HCT116 (cell line): ENCODE measurements around the gene KCNH2. TPM values are rescaled to one million over a fixed set of nuclear protein-coding genes. Genes with fewer than 3 reads are reported as not detected.

Experiments used
- ATAC-seq: fragments of 200-7000 bp; cut with Tn5 transposase; 2 replicates; pipeline ENCODE4 v1.9.1; 2020; ENCODE audit warnings: mild to moderate bottlenecking, moderate library complexity
- BruUV-seq: library from RNA; stranded (reverse); fragments of 400-500 nt; replicated peaks from 2 replicates; lab custom pipeline; 2021; lab: Mats Ljungman, UMichigan
- CTCF ChIA-PET: fragments of 300-600 bp; sonication (Branson Sonifier 250); formaldehyde crosslinking; loops from one replicate; lab custom pipeline; 2021; ENCODE audit warnings: antibody characterized with exemption; lab: Charles Lee
- POLR2A ChIA-PET: fragments of 300-600, 350-600 bp; sonication (Branson Sonifier 250); formaldehyde crosslinking; loops from one replicate; lab custom pipeline; 2021; ENCODE audit warnings: antibody characterized with exemption; lab: Charles Lee
- RAD21 ChIA-PET, 2 experiments: fragments of 300-600 bp; sonication (Branson Sonifier 250); formaldehyde crosslinking; loops; one replicate each; lab custom pipeline; 2023; ENCODE audit warnings: low total read pairs in 2 of 2; ENCODE audit not compliant: uncharacterized antibody in 2 of 2, unreplicated experiment in 2 of 2, low non-redundant PET in 1 of 2; lab: Charles Lee
- DNase-seq: peaks from one replicate; pipeline ENCODE4 v3.0.0-alpha.2; 2010; ENCODE audit warnings: low read depth, low spot score
- H2AFZ ChIP-seq: fragments of 200-600 bp; shearing (Covaris generic), sonication (generic); 2 replicates; pipeline ENCODE4 v1.6.1; 2017; ENCODE audit warnings: low read depth, mixed run types, mixed read lengths, antibody characterized with exemption, low read length; ENCODE audit not compliant: poor library complexity, severe bottlenecking
- H3K27ac ChIP-seq: 2 replicates; pipeline ENCODE4 v1.5.1; 2012; ENCODE audit warnings: low read depth, low read length
- H3K27me3 ChIP-seq: fragments of 200-600 bp; sonication (generic); 2 replicates; pipeline ENCODE4 v1.6.1; 2016; ENCODE audit warnings: mixed run types, low read length, mixed read lengths; ENCODE audit not compliant: insufficient read depth
- H3K36me3 ChIP-seq, 2 experiments: fragments of 200-500 bp in 1 of 2; fragments of 200-600 bp in 1 of 2; sonication (Bioruptor generic) in 1 of 2; sonication (generic) in 1 of 2; 2 replicates each; pipeline versions ENCODE4 v1.5.1 to v1.6.1; 2014 to 2016; ENCODE audit warnings: low read length in 2 of 2, inconsistent platforms in 1 of 2, mixed read lengths in 1 of 2, mixed run types in 1 of 2; ENCODE audit not compliant: insufficient read depth in 2 of 2, control insufficient read depth in 1 of 2
- H3K4me1 ChIP-seq, 2 experiments: fragments of 200-600 bp in 1 of 2; sonication (generic) in 1 of 2; 2 replicates each; pipeline versions ENCODE4 v1.5.1 to v1.6.1; 2012 to 2017; ENCODE audit warnings: low read length in 2 of 2, inconsistent platforms in 1 of 2, mild to moderate bottlenecking in 1 of 2, mixed read lengths in 1 of 2, mixed run types in 1 of 2, moderate library complexity in 1 of 2; ENCODE audit not compliant: insufficient read depth in 2 of 2, control insufficient read depth in 1 of 2
- H3K4me2 ChIP-seq: fragments of 200-600 bp; sonication (generic); 2 replicates; pipeline ENCODE4 v1.6.1; 2017; ENCODE audit warnings: mixed run types, low read length, mixed read lengths
- H3K4me3 ChIP-seq, 2 experiments: fragments of 200-600 bp in 1 of 2; sonication (generic) in 1 of 2; replicated peaks in 1 of 2; 2 replicates each; pipeline ENCODE4 v1.5.1; 2011 to 2016; ENCODE audit warnings: low read length in 2 of 2, control low read depth in 1 of 2, low read depth in 1 of 2, mild to moderate bottlenecking in 1 of 2, mixed read lengths in 1 of 2, mixed run types in 1 of 2
- H3K79me2 ChIP-seq: fragments of 200-600 bp; sonication (generic); 2 replicates; pipeline ENCODE4 v1.6.1; 2017; ENCODE audit warnings: mild to moderate bottlenecking, mixed run types, low read length, moderate library complexity, mixed read lengths; ENCODE audit not compliant: insufficient read depth
- H3K9ac ChIP-seq: fragments of 200-600 bp; sonication (generic); 2 replicates; pipeline ENCODE4 v1.6.1; 2016; ENCODE audit warnings: low read length, mixed read lengths
- H3K9me2 ChIP-seq: fragments of 200-600 bp; sonication (generic), shearing (Covaris generic); 2 replicates; pipeline ENCODE4 v1.6.1; 2017; ENCODE audit warnings: mixed run types, mild to moderate bottlenecking, moderate library complexity; ENCODE audit not compliant: insufficient read depth
- H3K9me3 ChIP-seq, 2 experiments: fragments of 200-500 bp in 1 of 2; fragments of 200-600 bp in 1 of 2; sonication (Bioruptor generic) in 1 of 2; sonication (generic) in 1 of 2; 2 replicates each; pipeline ENCODE4 v1.6.1; 2014 to 2017; ENCODE audit warnings: low read length in 2 of 2, mixed read lengths in 2 of 2, inconsistent platforms in 1 of 2, low read depth in 1 of 2, mild to moderate bottlenecking in 1 of 2, mixed run types in 1 of 2, moderate library complexity in 1 of 2; ENCODE audit not compliant: control insufficient read depth in 1 of 2, insufficient read depth in 1 of 2
- H4K20me1 ChIP-seq: fragments of 200-600 bp; sonication (generic), shearing (Covaris generic); 2 replicates; pipeline ENCODE4 v1.6.1; 2017; ENCODE audit warnings: mixed run types, mild to moderate bottlenecking, moderate library complexity; ENCODE audit not compliant: insufficient read depth
- CBX3 ChIP-seq: IDR thresholded peaks from 2 replicates; pipeline ENCODE4 v1.6.1; 2012; ENCODE audit warnings: low read depth
- ELF1 ChIP-seq: IDR thresholded peaks from 2 replicates; pipeline ENCODE4 v1.6.1; 2012; ENCODE audit warnings: low read depth, borderline replicate concordance
- EZH2 ChIP-seq: fragments of 200-600 bp; sonication (generic); IDR thresholded peaks from 2 replicates; pipeline ENCODE4 v1.6.1; 2017; ENCODE audit warnings: antibody characterized with exemption, mixed run types
- FOSL1 ChIP-seq: IDR thresholded peaks from 2 replicates; pipeline ENCODE4 v1.6.1; 2012; ENCODE audit warnings: low read depth
- JUND ChIP-seq: IDR thresholded peaks from 2 replicates; pipeline ENCODE4 v1.6.1; 2012
- POLR2A ChIP-seq: IDR thresholded peaks from 2 replicates; pipeline ENCODE4 v1.7.0; 2011; ENCODE audit warnings: borderline replicate concordance; ENCODE audit not compliant: insufficient read depth, insufficient read length; ENCODE audit errors: extremely low read depth
- RAD21 ChIP-seq: IDR thresholded peaks from 2 replicates; pipeline ENCODE4 v1.6.1; 2012; ENCODE audit warnings: low read depth, mild to moderate bottlenecking
- REST ChIP-seq: IDR thresholded peaks from 2 replicates; pipeline ENCODE4 v1.6.1; 2012; ENCODE audit warnings: low read depth
- SP1 ChIP-seq: IDR thresholded peaks from 2 replicates; pipeline ENCODE4 v1.6.1; 2012; ENCODE audit warnings: low read depth
- SRF ChIP-seq: IDR thresholded peaks from 2 replicates; pipeline ENCODE4 v1.6.1; 2012; ENCODE audit warnings: low read depth
- TCF7L2 ChIP-seq: IDR thresholded peaks from 2 replicates; pipeline ENCODE4 v1.7.0; 2011; ENCODE audit warnings: borderline replicate concordance, inconsistent platforms; ENCODE audit not compliant: insufficient read depth, insufficient read length; ENCODE audit errors: extremely low read depth
- YY1 ChIP-seq: IDR thresholded peaks from 2 replicates; pipeline ENCODE4 v1.6.1; 2011; ENCODE audit warnings: low read length, low read depth, moderate library complexity, mild to moderate bottlenecking; ENCODE audit not compliant: insufficient replicate concordance; ENCODE audit errors: extremely low read depth
- ZBTB33 ChIP-seq: IDR thresholded peaks from 2 replicates; pipeline ENCODE4 v1.6.1; 2011; ENCODE audit warnings: mild to moderate bottlenecking, low read length, moderate library complexity; ENCODE audit not compliant: insufficient replicate concordance; ENCODE audit errors: extremely low read depth
- ZFX ChIP-seq: fragments of 450-650 bp; IDR thresholded peaks from 2 replicates; pipeline ENCODE4 v1.6.1; 2017
- ZNF274 ChIP-seq: fragments of 200-500 bp; sonication (Bioruptor generic); IDR thresholded peaks from 2 replicates; pipeline ENCODE4 v1.6.1; 2014; ENCODE audit warnings: mild to moderate bottlenecking, low read depth, low read length, inconsistent platforms
- intact Hi-C: fragments of 100-400 bp; cut with micrococcal nuclease; formaldehyde crosslinking; loops from 2 replicates; pipeline ENCODE4 v1.10.0; 2022
- total RNA-seq: library from RNA; stranded (reverse); gene quantifications from one replicate; pipeline ENCODE4 v1.2.1, GENCODE V29; 2021; ENCODE audit not compliant: unreplicated experiment

Gene KCNH2
- total RNA-seq, 1 experiment from 2014 or later: 9.7 TPM

- no peak for TF ChIP-seq REST
These were observed 20.0 kb downstream of the KCNH2 start (continued) for GRCh38 chr7:150958062-150958552.

GRCh38 chr7:150957133-150958020, 20.7 kb downstream of the KCNH2 start:
- RAD21 ChIA-PET: no interaction called here
- no TSS peak for BruUV-seq
- no peak overlapping the region for H3K4me2 ChIP-seq
- H4K20me1 ChIP-seq: no peaks in the 10 kb centered on the region
- DNase-seq (no peak), ATAC-seq (no peak)
- intact Hi-C loops: no loop called here
- H3K4me3 ChIP-seq: no peak overlapping the region
- H3K9ac ChIP-seq: no peak overlapping the region
- CTCF ChIA-PET: no interaction called here
- POLR2A ChIA-PET: no interaction called here
- no peaks in the 10 kb centered on the region for H3K36me3 ChIP-seq
- H3K4me1 ChIP-seq: no peaks in the 10 kb centered on the region
- H2AFZ ChIP-seq: no peak overlapping the region
- H3K27me3 ChIP-seq: no peaks in the 10 kb centered on the region
- H3K27ac ChIP-seq: no peak overlapping the region
- H3K9me3 ChIP-seq: no peaks in the 10 kb centered on the region
- no peaks in the 10 kb centered on the region for H3K9me2 ChIP-seq
- no peaks in the 10 kb centered on the region for H3K79me2 ChIP-seq
- TF ChIP-seq SRF (no peak), ELF1 (no peak), ZFX (no peak), REST (no peak), YY1 (no peak), POLR2A (no peak), EZH2 (no peak), TCF7L2 (no peak), CBX3 (no peak), RAD21 (no peak), ZBTB33 (no peak), SP1 (no peak), ZNF274 (no peak), JUND (no peak), FOSL1 (no peak)
